Activated CD4-positive, CD25-positive, alpha-beta regulatory T cell (primary cell): Measurements from ENCODE around the gene FBF1.
"Not testable (repeated sequence)": the region's sequence is repeated elsewhere in the genome, so short reads cannot be mapped to it uniquely, and the experiment has no call there.

Experiments
- DNase-seq, 4 experiments: peaks; one replicate each; lab custom pipeline; 2025; lab: John Stamatoyannopoulos, UW

FBF1 gene

DNA sequence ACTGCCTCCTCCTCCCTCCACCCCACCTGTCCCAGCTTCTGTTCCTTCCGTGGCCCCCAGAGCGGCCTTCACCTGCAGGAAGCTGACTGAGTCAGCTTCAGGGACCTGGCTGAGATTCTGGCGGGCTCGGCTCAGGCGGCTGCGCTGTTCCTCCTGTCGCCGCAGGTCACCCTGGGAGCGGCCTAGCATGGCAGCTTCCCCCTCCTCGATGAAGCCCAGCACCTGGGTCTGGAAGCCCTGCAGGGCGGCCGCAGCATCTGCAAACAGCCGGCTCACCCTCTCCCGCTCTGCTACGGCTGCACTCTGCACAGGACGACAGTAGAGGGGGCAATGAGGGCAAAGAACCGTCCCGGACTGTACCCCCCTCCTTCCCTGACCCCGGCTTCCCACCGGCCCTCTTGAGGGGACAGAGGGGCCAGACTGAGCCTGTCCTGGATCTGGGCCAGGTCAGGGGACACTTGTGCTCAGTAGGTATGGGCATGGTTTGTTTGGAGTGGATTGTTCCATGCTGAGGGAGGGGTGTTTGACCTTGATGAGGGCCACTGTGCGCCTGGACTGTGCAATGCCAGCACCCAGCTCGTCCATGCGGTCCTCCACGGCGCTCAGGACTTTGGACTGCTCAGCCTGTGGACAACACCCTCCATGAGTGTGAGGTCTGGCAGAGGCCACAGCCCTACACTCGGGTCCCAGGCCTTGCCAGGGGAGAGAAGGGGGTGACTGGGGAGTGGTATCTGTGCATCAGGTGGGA, 64.5 kb downstream of the FBF1 start:
- DNase-seq: peak in 2 of 4 experiments; percentile 63 to 69

DNA sequence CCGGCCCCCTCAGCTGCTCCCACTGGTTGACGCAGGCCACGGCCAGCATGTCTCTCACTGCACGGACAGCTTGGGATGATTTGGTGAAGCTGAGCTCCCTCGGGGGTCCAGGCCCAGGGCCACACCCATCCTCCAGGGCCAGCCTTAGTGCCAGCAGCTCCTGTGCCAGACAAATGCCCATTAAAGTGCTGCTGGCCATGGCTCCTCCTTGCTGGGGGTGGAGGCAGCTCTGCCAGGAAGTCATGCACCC, 65.0 kb downstream of the FBF1 start:
- no peak for DNase-seq

DNA sequence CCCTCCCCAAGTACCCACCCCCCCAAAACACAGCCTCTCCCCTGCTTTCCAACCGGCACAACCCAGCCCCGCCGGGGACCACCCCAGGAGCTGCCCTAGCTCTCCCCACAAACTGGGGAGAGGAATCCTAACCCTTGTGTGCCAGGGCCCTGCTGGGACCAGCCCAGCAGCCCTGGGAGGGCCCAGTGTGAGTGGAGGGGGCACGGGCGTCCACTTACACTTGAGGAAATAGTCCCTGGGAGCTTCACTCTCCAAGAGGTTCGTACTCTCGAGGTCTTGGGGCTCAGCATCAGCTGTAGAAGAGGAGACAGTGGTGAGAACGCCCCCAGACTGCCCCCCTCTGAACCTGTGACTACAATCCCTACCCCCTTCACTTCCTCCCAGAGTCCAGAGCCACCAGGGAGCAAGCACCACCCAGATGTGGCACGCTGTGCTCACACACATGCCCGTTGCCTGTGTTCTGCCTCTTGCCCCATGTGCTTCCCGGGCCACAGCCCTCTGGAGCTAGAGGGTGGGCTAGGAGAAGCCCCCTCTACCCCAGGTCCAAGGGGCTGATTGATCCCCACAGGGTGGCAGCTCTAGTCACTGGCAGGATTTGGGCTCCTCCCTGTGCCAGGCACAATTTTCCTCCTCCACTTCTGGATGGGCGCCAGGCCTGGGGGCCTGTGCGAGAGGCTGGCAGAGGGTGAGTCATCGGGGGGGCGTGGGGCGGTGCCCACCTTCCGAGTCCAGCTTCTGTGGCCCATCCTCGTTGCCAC, 65.5 kb downstream of the FBF1 start:
- no peak for DNase-seq

DNA sequence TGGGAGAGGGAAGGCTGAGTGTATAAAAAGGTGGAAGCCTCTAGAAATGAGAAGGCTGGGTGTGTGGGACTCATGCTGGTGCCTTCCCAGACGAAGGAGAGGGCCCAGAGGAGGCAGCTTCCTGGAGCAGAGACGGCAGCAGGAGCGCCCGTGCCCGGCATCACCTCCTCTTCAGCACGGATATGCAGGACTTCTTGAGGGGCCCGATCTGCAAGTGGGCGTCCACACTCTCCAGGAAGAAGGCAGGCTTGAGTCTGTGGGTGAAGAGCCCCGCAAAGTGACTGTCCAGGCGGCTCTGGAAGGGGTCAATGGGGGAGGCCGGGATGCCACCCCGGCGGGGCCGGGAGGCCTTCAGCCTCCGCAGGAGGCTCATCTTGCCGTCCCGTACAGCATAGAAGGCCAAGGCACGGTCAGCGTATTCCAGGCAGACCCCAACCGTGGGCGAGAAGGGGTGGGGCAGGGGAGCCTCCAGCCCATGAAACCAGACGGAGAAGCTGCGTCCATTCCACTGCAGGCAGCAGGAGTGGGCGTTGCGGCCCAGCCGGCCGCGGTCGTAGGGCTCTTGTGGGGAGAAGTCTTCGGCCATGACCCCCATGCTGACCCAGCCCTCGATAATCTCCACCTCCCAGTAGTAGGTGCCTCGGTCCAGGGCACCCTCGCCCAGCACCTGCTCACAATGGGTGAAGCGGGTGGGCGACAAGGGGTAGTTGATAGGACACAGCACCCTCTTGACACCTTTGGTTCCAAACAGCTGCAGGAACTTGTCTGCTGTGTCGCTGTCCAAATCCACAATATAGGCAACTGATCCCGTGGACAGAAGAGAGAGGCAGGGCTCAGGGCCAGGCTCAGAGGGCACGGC, 66.3 kb downstream of the FBF1 start:
- no peak for DNase-seq

DNA sequence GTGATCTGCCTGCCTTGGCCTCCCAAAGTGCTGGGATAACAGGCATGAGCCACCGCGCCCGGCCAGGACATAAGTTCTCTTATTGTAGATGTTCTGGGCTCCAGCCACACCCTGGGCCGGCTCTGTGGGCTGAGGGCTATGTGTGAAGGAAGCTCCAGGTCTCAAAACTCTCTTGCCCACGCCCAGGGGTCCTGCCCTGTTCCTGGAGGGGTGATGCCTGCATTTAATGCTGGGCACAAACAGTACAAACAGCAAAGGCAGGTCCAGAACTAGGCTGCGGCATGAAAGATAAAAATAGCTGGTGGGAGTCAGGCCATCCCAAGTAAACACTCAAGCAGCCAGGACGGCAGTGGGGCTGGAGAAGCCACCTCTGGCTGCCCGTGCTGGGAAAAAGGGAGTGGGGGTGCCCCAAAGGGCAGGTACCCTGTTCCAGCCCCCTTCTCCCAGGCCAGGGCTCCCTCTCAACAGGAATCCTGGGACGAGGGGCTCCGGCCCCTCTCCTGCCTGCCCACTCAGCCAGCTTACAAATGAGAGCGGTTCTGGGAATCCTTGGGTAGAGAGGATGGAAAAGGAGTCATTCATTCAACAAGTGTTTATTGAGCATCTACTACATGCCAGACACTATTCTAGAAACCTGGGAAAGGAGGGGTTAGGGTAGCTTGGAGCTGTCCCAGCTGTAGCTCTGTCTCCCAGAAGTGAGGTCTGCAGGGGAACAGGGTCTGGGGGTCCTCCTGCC, 67.1 kb downstream of the FBF1 start:
- no peak for DNase-seq

DNA sequence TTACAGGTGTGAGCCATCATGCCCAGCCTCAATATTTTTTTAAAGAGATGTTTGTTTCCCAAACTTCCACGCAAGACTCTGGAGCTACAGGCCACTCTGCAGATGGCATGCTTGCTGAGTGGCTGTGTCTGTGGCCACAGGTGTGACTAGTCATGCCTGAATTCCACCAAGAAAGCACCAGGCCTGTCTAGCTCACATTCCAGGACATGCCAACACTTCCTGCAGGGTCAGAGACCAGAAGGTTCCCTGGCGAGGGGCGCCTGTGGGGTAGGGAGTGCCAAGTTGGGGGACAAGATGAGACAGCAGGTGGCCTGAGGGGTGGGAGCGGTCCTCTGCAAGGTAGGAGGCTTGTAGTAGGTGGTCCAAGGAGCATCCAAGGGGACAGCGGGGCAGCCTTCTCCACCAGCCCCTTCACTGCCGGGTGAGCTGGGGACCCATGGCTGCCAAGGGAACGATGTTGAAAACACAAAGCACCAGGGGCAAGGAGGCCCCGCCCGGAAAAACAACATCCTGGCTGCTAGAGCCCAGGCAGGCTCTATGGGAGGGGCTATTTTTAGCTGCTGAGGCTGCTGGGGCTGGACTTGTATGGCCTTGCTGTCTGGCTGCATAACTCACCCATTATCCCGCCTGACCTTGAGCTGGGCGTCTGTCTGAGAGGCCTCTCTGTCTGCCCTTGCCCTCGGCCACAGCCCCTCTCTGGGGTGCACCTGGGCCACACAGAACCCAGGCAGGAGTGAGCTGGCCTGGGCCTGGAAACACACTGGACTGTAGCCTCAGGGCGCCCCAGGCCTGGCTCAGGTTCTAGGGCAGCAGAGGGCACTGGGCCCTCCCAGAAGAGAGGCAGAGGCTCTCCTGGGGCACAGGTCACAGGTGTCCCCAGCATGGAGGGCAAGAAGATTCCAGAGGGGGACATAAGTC, 68.1 kb downstream of the FBF1 start:
- peak in 2 of 4 experiments; percentile 37 to 44 for DNase-seq

DNA sequence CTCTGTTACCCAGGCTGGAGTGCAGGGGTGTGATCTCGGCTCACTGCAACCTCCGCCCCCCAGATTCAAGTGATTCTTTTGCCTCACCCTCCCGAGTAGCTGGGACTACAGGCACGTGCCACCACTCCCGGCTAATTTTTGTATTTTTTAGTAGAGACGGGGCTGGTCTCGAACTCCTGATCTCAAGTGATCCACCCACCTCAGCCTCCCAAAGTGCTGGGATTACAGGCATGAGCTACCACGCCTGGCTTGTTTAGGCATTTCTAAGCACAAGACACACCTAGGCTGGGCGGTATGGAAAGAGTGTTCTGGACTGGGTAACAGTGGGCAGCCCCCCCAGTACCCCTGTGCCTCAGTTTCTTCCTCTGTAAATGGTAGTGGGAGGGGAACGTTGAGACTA, 70.6 kb downstream of the FBF1 start:
- not testable (repeated sequence) for DNase-seq

DNA sequence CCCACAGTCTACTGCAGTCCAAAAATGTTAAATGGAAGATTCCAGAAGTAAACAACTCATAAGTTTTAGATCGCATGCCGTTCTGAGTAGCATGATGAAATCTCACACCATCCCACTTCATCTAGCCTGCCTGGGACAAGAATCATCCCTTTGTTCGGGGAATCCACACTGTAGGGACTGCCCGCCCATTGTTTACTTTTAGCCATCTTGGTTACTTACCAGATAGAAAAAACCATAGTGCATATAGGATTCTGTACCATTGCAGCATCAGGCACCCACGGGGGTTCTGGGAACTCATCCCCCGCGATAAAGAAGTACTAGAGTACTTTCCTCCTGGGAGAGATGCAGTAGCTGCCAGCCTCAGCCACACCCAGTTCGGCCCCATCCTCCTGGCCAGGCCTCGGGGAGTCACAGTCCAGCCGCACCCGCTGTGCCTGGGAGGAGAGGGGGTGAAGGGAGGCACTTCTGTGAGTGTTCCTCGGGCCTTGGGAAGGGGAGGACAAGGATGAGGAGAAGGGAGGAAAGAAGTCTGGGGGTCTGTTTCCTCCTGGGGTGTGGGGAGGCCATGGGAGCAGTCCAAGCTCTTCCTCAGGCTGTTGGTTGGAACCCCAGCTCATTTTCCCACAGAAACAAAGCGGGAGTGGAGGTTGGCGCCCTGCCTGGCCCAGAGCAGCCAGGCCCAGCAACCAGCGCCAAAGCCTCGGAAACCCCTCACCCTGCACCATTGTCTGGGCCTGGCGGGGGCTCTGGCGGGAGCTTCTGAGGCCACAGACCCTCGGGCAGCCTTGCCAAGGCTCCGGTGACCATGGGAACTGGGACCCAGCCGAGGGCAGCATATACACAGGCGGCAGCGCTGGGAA, 71.3 kb downstream of the FBF1 start:
- DNase-seq: no peak

DNA sequence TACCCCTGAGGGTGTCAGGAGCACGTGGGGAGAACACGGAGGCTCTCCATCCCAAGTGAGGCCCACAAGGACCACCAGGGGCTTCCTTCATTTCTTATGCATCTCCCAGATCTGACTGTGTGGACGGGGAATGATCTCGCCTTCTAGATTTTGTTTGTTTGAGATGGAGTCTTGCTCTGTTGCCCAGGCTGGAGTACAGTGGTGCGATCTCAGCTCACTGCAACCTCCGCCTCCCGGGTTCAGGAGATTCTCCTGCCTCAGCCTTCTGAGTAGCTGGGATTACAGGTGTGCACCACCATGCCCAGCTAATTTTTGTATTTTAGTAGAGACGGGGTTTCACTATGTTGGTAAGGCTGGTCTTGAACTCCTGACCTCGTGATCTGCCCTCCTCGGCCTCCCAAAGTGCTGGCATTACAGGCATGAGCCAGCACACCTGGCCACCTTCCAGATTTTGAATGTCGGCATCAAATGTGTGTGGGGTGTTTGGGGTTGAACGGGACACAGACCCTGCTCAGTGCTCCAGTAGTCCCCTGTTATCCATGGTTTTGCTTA, 72.0 kb downstream of the FBF1 start:
- not testable (repeated sequence) for DNase-seq

DNA sequence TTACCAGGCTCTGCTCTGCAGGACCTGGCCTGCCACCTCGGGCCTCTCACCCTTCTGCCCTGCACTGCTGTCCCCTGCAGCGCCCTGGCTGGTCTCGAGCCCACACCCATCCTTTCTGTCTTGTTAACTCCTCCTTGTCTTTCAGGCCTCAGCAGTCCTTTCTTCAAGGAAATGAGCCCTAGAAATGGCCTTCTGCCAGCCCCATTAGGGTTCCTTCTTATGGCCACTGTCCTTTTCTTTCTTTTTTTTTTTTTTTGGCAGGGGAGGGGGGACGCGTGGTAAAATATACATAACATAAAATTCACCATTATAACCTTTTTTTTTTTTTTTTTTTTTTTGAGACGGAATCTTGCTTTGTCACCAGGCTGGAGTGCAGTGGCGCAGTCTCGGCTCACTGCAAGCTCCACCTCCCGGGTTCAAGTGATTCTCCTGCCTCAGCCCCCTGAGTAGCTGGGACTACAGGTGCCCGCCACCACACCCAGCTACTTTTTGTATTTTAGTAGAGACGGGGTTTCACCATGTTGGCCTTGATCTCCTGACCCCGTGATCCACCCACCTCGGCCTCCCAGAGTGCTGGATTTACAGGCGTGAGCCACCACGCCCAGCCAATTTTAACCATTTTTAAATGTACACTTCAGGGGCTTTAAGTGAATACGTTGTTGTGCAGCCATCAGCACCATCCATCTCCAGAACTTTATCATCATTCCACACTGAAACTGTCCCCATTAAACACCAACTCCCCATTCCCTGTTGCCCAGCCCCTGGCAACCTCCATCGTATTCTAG, 75.2 kb downstream of the FBF1 start:
- not testable (repeated sequence) for DNase-seq

DNA sequence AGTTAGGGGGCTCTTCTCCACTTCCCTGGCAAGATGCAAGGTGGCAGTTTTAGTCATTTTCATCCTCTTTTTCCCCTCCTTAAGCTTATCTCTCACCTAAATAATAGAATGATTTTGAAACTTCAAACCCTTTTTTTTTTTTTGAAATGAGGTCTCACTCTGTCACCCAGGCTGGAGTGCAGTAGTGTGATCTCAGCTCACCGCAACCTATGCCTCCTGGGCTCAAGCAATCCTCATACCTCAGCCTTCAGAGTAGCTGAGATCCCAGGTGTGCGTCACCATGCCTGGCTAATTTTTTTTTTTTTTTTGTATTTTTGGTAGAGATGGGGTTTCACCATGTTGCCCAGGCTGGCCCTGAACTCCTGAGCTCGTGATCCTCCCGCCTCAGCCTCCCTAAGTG, 76.0 kb downstream of the FBF1 start:
- DNase-seq: not testable (repeated sequence)

DNA sequence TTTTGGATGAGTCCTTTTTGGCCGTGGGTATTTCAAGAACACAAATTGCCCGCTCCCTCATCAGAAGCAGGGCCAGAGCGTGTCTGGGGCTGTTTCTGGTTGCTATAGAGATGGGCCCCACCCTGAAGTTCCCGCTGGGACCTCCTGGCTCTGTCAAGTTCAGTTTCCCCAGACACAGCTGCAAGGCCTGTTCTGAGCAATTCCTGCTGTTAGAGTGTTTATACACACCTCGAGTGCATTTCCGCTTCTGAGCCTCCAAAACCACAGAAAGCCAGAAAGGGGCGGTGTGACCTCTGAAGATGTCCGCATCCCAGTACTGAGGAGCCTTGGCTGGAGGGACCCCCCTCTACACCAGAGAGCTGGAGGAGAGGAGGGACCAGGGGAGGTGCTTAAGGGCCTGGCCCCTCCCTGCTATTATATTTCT, 76.4 kb downstream of the FBF1 start:
- no peak for DNase-seq

DNA sequence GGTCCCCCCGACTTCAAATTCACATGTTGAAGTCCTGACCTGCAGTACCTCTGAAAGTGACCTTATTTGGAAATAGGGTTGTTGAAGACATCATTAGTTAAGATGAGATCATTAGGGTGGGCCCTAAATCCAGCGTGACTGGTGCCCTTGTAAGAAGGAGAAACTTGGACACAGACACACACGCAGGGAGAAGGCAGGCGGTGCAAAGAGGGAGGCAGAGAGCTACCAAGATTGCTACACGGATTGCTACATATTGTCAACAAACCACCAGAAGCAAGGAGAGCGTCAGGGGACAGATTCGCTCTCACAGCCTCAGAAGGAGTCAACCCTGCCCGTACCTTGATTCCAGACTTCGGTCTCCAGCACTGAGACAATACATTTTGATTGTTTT, 78.9 kb downstream of the FBF1 start:
- DNase-seq: no peak
